Common myeloid progenitor, CD34-positive (primary cell): ENCODE results near the gene KMT2E.
"Not testable (repeated sequence)": the region's sequence is repeated elsewhere in the genome, so short reads cannot be mapped to it uniquely, and the experiment has no call there.

Experiments used
- CTCF ChIA-PET: fragments of 350-600 bp; sonication (Branson Sonifier 250); formaldehyde crosslinking; loops from one replicate; lab custom pipeline; 2021; ENCODE audit warnings: antibody characterized with exemption; lab: Charles Lee
- POLR2A ChIA-PET: fragments of 350-600 bp; sonication (Branson Sonifier 250); formaldehyde crosslinking; loops from one replicate; lab custom pipeline; 2021; ENCODE audit warnings: antibody characterized with exemption; lab: Charles Lee
- DNase-seq, 3 donors: peaks; one replicate each; pipeline versions ENCODE4 v3.0.0 to v3.0.0-alpha.2; 2013
- H3K27ac ChIP-seq, 2 experiments: 1 replicate in 1 of 2; 2 replicates in 1 of 2; pipeline ENCODE4 v1.7.0; 2013; ENCODE audit warnings: inconsistent platforms in 2 of 2, low read length in 2 of 2, mild to moderate bottlenecking in 2 of 2, low read depth in 1 of 2, moderate library complexity in 1 of 2; ENCODE audit not compliant: severe bottlenecking in 2 of 2, insufficient read depth in 1 of 2, poor library complexity in 1 of 2
- H3K27me3 ChIP-seq, 5 experiments: replicated peaks in 2 of 5; 1 replicate in 3 of 5; 2 replicates in 2 of 5; pipeline versions ENCODE4 v1.6.1 to v1.7.0; 2013; ENCODE audit warnings: low read length in 4 of 5, mild to moderate bottlenecking in 2 of 5, moderate library complexity in 2 of 5, inconsistent platforms in 1 of 5; ENCODE audit not compliant: insufficient read depth in 5 of 5, control insufficient read depth in 4 of 5
- H3K36me3 ChIP-seq, 4 experiments: 1 replicate in 2 of 4; 2 replicates in 2 of 4; pipeline versions ENCODE4 v1.6.1 to v1.7.0; 2013; ENCODE audit warnings: low read length in 3 of 4, control low read depth in 1 of 4, mild to moderate bottlenecking in 1 of 4; ENCODE audit not compliant: control insufficient read depth in 4 of 4, insufficient read depth in 4 of 4
- H3K4me1 ChIP-seq, 4 experiments: 1 replicate in 3 of 4; 2 replicates in 1 of 4; pipeline versions ENCODE4 v1.6.1 to v1.7.1; 2013; ENCODE audit warnings: low read length in 3 of 4, mild to moderate bottlenecking in 3 of 4, control low read depth in 1 of 4, inconsistent platforms in 1 of 4, moderate library complexity in 1 of 4; ENCODE audit not compliant: control insufficient read depth in 4 of 4, insufficient read depth in 4 of 4; ENCODE audit errors: control extremely low read depth in 1 of 4
- H3K4me3 ChIP-seq, 7 experiments: 1 replicate in 4 of 7; 2 replicates in 3 of 7; pipeline versions ENCODE4 v1.5.1 to v1.7.0; 2013; ENCODE audit warnings: mild to moderate bottlenecking in 7 of 7, low read length in 6 of 7, moderate library complexity in 6 of 7, inconsistent platforms in 2 of 7, low read depth in 2 of 7, control low read depth in 1 of 7; ENCODE audit not compliant: insufficient read depth in 4 of 7, control insufficient read depth in 1 of 7; ENCODE audit errors: extremely low read depth in 1 of 7
- H3K9me3 ChIP-seq, 5 experiments: 1 replicate in 4 of 5; 2 replicates in 1 of 5; pipeline versions ENCODE4 v1.6.1 to v1.7.1; 2013; ENCODE audit warnings: low read length in 4 of 5, mild to moderate bottlenecking in 2 of 5, inconsistent platforms in 1 of 5, low read depth in 1 of 5, moderate library complexity in 1 of 5; ENCODE audit not compliant: control insufficient read depth in 4 of 5, insufficient read depth in 2 of 5; ENCODE audit errors: control extremely low read depth in 1 of 5
- WGBS: methylation state at CpG from one replicate; pipeline ENCODE4 v1.1.5; 2013; ENCODE audit not compliant: insufficient coverage; 5-methylcytosine and 5-hydroxymethylcytosine counted together

KMT2E gene

GRCh38 chr7:105005486-105005885 lies 8.5 kb upstream of the KMT2E start:
- H3K27me3 ChIP-seq, H3K27ac ChIP-seq, DNase-seq, H3K9me3 ChIP-seq, H3K4me3 ChIP-seq: not testable (repeated sequence)
- ChIA-PET POLR2A (interaction anchor here (3.1 kb wide), 1 partner anchor 22 kb away, joined by 16 read pairs; no protein-coding TSS in a partner anchor), CTCF (interaction anchor here (4.0 to 18.2 kb wide), 2 partner anchors 11 to 19 kb away, joined by 17 to 316 read pairs; no protein-coding TSS in a partner anchor)
- peaks cover 15 to 52% (median 25%) of the 10 kb centered on the region in 4 experiments for H3K4me1 ChIP-seq
- 99% methylated on average over 10 of the region's 12 CpGs for WGBS
- peaks cover 3 to 30% (median 7%) of the 10 kb centered on the region in 4 experiments for H3K36me3 ChIP-seq

GRCh38 chr7:105006367-105007136 lies 7.5 kb upstream of the KMT2E start:
- no peaks in the 10 kb centered on the region for H3K9me3 ChIP-seq
- POLR2A ChIA-PET: interaction anchor here (3.1 kb wide), 1 partner anchor 23 kb away, joined by 16 read pairs; no protein-coding TSS in a partner anchor
- DNase-seq: peak in 1 of 3 donors; percentile 48

GRCh38 chr7:105007298-105007697 lies 6.7 kb upstream of the KMT2E start:
- no peaks in the 10 kb centered on the region for H3K27me3 ChIP-seq
- ChIA-PET CTCF (interaction anchor here (1.1 to 18.2 kb wide), 7 partner anchors 10 to 88 kb away, joined by 3 to 316 read pairs (median 6); no protein-coding TSS in a partner anchor), POLR2A (interaction anchor here (3.1 kb wide), 1 partner anchor 24 kb away, joined by 16 read pairs; no protein-coding TSS in a partner anchor)
- H3K27ac ChIP-seq: peak overlapping the region in 1 of 2 experiments; percentile 4
- H3K9me3 ChIP-seq: no peaks in the 10 kb centered on the region
- H3K36me3 ChIP-seq: peaks cover 3 to 24% (median 4%) of the 10 kb centered on the region in 4 experiments
- WGBS: 100% methylated on average over 4 of the region's 5 CpGs
- H3K4me1 ChIP-seq: peaks cover 24 to 66% (median 34%) of the 10 kb centered on the region in 4 experiments
- no peak for DNase-seq
- no peak overlapping the region for H3K4me3 ChIP-seq

More at GRCh38 chr7:105006367-105007136, 7.5 kb upstream of the KMT2E start:
- H3K27ac ChIP-seq: peak overlapping the region in 1 of 2 experiments; percentile 15
- WGBS: 80% methylated on average over 1 of the region's 5 CpGs
- no peak overlapping the region for H3K4me3 ChIP-seq
- H3K4me1 ChIP-seq: peaks cover 24 to 62% (median 30%) of the 10 kb centered on the region in 4 experiments
- no peaks in the 10 kb centered on the region for H3K27me3 ChIP-seq
- CTCF ChIA-PET: interaction anchor here (1.1 to 18.2 kb wide), 6 partner anchors 10 to 87 kb away, joined by 3 to 316 read pairs (median 9); no protein-coding TSS in a partner anchor
- H3K36me3 ChIP-seq: peaks cover 3 to 24% (median 5%) of the 10 kb centered on the region in 4 experiments

- CTCF ChIA-PET: interaction anchor here (0.7 to 18.2 kb wide), 6 partner anchors 7 to 49 kb away, joined by 3 to 316 read pairs (median 4); no protein-coding TSS in a partner anchor
- no peak for DNase-seq
- Histone ChIP-seq H3K27ac (peak overlapping the region; percentile 100), H3K4me1 (peaks cover 24 to 53% (median 28%) of the 10 kb centered on the region in 4 experiments), H3K9me3 (no peaks in the 10 kb centered on the region), H3K27me3 (no peaks in the 10 kb centered on the region), H3K36me3 (peaks cover 2 to 14% (median 3%) of the 10 kb centered on the region in 4 experiments), H3K4me3 (peak overlapping the region in 6 of 7 experiments; percentile 43 to 100 (median 98))
- 67% methylated on average over 4 of the region's 9 CpGs for WGBS
- POLR2A ChIA-PET: interaction anchor here (0.8 to 7.3 kb wide), 2 partner anchors 26 to 67 kb away, joined by 3 to 120 read pairs; no protein-coding TSS in a partner anchor
Observed at GRCh38 chr7:105009667-105010503, 4.1 kb upstream of the KMT2E start.

GRCh38 chr7:105010504-105011130 lies 3.4 kb upstream of the KMT2E start:
- H3K4me1 ChIP-seq: peaks cover 24 to 54% (median 28%) of the 10 kb centered on the region in 4 experiments
- no peak for DNase-seq

More at GRCh38 chr7:105010504-105011130, 3.4 kb upstream of the KMT2E start:
- CTCF ChIA-PET: interaction anchor here (1.5 to 18.2 kb wide), 5 partner anchors 8 to 25 kb away, joined by 3 to 316 read pairs (median 5); no protein-coding TSS in a partner anchor
- Histone ChIP-seq H3K27ac (peak overlapping the region; percentile 100), H3K9me3 (no peaks in the 10 kb centered on the region), H3K36me3 (peaks cover 2 to 10% (median 3%) of the 10 kb centered on the region in 4 experiments), H3K4me3 (peak overlapping the region in 6 of 7 experiments; percentile 95 to 100 (median 99)), H3K27me3 (no peaks in the 10 kb centered on the region)
- WGBS: 17% methylated on average over 2 of the region's 5 CpGs
- POLR2A ChIA-PET: interaction anchor here (0.8 to 7.3 kb wide), 2 partner anchors 27 to 67 kb away, joined by 3 to 120 read pairs; no protein-coding TSS in a partner anchor
